Central memory CD4-positive, alpha-beta T cell (primary cell): ENCODE measurements around the gene SMAD6.

ENCODE experiments used
- DNase-seq: peaks from one replicate; pipeline ENCODE4 v3.0.0; 2022

Gene SMAD6

DNA sequence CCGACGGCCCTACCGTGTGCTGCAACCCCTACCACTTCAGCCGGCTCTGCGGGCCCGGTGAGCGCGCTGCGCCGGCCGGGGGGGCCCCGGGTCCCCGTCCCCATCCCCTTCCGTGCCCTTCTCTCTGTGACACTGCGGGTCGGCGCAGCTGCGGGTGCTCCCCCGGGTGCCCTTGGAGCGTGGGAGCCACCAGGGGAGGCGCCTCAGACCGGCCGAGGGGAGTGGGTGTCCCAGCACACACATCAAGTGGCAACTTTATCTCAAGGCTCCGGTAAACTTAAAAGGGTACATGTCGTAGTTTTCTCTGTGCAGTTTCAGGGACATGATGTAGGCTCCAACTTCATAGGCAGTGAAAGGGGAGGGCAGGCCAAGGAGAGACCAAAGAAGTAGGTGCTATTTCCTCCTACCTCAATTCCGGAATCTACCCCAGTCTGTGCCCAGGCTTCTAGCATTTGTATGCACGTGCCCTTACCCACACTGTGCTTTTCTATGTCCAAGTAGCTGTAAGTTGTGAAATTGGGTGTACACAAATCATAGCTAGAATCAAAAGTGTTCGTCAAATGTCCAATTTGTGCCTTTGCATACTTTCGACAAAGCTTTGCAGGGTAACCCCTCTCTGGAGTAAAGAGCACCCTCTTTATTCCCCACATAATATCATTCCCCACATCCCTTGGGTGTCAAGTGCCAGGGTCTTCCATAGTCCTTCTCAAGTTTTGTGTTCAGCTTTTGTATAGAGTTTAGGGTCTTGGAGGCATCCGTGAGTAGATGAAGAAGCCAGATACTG, 2.2 kb downstream of the SMAD6 start:
- no peak for DNase-seq

GRCh38 chr15:66704803-66705153, 2.7 kb downstream of the SMAD6 start:
- no peak for DNase-seq

DNA sequence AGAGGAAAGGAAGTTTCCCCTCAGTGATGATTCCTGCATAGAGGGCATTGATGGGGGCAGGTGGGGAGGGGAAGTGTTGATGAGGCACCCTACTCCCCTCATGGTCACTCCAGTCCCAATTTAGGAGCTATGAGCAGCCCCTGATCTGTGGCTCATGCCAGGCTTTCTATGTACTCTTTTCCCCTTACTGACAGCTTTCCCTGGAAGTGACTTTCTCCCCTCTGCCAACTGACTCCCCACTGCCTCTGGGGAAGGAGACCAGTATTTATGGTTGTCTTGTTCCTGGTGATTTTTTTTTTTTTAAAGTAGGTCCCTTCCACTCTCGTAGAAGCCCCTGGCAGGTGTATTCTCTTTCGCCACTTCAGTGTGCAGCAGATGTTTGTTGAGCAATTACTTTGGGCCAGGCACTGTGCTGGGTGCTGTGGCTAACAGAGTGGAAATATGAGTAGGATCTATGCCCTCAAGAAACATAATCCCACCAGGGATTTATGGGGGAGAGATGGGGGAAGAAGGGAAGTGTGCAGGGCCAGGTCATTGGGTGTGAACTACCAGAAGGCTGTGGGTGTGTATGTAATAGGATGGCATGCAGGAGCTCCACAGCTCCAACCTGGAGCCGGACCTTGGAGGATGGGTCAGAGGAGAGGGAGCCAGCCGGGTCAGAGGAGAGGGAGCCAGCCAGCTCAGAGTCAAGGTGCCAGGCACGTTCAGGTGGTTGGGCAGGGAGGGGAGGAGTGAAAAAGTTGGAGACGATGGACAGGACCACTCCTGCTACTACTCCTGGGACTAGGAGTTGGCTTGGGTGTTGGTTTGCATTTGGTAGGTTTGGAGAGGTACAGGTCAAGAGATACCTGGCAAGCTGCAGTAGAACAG, 3.5 kb downstream of the SMAD6 start:
- DNase-seq = no peak

DNA sequence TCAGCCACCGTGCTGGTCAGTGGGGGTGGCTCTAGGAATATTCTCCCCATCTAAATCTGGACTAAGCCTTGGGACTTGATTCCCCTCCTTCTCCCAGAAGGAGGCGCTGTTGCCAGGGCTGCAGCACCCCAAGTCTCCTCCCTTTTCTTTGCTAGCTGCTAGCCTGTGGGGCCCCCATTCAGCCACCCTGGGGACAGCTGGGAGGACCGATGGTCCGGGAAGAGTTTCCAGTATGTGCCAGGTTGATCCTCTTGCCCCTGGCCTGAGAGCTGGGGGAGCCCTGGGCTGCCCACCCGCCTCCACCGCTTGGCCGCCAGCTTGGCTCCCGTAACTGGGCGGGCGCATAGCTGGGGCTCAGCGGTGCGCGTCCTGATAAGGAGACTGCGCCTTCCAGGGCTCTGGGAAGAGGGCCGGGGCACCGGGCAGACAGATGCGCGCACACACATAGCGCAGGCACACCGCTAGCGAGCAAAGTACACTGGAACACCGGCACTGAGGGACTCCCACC, 4.2 kb downstream of the SMAD6 start:
- no peak for DNase-seq

DNA sequence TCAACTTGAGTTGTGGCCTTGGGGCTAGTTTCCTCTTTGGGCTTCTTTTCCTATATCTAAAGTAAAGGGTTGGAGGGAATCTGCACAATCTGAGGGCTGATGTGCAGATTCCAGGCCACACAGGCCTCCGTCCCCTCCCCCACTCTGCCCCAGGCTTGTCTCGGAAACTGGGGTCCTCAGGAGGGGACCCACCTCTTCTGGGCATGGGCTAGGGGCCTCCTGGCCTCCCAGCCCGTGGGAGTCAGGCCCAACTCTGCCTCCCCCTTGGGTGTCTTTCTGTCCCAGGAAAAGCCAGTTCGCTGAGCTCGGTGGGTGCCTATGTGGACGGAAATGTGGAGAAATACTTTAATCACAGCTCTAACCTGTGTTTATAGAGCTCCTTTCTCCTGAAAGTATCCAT, 4.8 kb downstream of the SMAD6 start:
- no peak for DNase-seq

GRCh38 chr15:66707310-66708082, 5.5 kb downstream of the SMAD6 start:
- no peak for DNase-seq

- DNase-seq = no peak
Observed at GRCh38 chr15:66708389-66708788, 6.4 kb downstream of the SMAD6 start.

- no peak for DNase-seq
Observed at GRCh38 chr15:66709884-66710283, 7.8 kb downstream of the SMAD6 start.

GRCh38 chr15:66711260-66711659, 9.2 kb downstream of the SMAD6 start:
- DNase-seq = no peak

GRCh38 chr15:66711862-66712261, 9.8 kb downstream of the SMAD6 start:
- no peak for DNase-seq

- no peak for DNase-seq
Observed at GRCh38 chr15:66713843-66714508, 11.9 kb downstream of the SMAD6 start.

DNA sequence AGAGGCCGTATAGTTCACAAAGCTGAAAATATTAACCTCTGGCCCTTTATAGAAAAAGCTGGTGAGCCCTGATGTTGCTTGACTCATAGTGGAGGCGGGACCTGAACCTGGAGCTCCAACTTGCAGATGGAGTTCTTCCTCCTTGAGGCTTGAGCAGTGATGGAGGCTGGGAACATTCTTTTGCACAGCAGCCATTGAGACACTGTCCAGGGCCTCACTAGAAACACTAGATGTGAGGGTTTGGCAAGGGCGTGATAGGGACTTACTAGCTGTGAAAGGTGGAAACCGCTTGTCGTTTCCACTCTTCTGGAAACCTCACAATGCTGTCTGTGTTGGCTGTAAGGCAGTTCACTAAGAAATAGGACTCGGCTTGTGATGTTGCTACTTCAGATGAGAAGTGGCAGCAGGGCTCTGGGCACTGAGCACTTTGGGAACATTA, 12.5 kb downstream of the SMAD6 start:
- DNase-seq = no peak

- no peak for DNase-seq
Observed at GRCh38 chr15:66715181-66715624, 13.2 kb downstream of the SMAD6 start.

DNA sequence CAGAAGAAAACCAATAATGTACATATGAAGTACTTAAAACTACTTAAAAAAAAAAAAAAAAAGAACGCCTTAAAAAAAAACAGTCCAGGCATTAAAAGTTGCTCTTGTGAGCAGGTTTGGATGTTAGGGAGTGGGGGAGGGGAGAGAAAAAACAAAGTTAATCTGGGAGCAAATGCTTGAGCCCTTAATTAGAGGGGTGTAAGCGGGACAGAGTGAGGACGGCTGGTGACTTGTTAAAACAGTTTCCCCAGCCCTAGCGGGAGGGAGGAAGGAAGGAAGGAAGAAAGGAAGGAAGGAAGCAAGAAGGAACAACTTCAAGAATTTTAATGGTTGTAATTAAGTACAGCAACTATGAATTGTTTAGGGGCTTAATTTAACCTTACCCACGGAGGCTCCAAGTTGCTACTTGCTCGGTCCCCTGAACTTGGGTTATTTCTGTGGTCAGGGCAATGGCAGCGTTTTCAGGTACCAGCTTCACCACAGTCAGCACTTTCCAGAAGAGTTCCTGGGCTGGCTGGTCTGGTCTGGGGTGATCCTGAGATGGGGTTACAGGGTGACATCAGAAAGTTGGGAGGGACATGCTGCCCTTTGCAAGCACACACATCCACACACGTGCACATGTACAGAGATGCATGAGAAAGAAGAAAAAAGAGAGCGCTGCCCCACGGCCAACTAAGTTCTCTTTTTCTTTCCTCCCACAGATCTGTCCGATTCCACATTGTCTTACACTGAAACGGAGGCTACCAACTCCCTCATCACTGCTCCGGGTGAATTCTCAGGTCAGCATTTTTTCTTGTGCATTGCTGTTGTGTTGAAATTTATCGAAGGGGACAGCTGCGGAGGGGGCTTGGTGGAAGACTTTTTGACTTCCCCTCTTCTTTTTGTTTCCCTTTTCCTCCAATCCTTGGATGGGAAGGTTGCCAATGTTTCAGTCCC, 14.0 kb downstream of the SMAD6 start:
- no peak for DNase-seq

- DNase-seq = no peak
Observed at GRCh38 chr15:66716656-66717020, 14.6 kb downstream of the SMAD6 start.

DNA sequence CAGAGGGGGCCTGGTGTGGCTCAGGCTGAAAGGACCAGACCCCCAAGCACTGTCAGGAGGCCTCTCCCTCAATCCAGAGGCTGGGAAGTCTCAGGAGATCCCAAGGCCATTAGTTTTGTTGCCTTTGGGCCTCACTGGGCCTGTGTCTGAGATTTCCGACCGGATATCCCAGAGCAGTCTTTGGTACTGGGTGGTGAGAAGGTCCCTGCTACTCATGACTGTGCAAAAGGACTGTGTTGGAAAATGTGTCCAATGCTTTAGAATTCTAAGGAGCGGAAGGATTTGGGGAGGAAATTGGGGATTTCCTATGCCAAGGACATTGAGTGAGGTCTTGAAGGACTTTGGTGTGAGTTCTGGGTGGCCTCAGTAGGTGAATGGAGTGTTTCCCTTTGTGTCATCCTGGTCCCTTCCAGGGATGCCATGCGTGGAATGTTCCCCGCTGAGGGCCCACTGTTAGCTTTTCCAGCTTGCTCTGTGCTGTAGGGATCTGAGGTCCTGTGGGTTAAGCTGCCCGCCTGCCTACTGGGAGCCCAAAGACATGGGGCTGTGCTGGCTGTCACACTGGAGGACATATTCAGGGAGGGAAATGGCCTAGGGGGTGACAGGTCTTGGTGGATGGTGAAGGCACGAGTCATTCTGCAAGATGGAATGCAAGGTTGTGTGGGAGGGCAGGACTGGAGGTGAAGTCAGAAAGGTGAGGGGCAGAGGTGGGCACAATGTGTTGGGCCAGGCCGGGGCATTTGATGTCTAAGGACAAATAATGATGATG, 16.4 kb downstream of the SMAD6 start:
- DNase-seq = no peak

GRCh38 chr15:66719471-66719870, 17.4 kb downstream of the SMAD6 start:
- no peak for DNase-seq

DNA sequence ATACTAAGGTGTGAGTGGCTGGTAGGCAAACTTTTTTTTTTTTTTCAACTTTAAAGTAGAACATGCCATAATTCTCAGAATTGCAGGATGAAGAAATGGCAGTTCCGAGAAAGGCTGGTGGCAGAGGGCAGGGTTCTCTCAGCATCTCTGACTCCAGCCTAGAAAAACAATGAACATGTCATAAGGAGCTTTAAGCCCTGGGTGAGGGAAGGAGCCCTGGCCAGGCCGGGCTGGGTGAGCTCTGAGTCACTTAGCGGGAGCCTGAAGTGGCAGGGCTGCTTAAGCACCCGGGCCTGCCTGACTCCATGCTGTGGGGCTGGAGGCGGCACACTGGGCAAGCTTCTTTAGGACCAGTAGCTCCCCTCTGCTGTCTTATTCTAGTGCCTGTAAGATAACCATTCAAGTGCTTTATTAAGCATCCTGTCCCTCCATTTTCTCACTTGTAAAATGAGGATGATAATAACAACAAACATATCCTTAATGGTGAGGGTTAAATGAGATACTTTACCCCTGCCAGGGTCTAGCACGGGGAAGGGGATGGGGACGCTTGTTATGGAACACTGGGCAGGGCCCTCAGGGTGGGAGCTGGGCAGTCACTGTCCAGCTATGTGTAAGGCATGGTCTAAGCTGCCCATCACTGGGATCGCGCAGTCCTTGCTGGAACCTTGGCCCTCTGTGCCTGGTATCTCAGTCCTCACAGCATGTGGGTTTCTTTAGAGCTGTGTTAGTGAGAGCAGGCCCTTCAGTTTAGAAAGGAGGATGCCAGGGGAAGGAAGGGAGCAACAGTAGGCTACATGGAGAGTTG, 18.4 kb downstream of the SMAD6 start:
- DNase-seq = no peak

DNA sequence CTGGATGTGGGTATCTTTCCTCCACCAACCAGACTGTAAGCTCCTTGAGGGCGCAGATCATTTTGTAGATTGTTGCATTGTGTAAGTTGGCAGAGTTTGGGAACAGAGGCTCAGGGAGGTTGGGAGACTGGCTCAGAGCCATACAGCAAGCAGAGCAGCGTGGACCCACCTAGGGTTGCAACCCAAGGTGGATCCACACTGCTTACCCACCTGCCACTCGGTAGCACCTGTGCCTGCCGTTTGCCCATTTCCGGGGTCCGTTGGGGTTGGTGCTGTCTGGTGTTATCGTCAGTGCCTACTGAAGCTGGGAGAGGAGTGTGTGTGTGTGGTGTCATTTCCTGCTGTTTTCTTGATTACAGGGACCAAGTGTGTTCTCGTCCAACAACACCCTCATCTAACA, 19.0 kb downstream of the SMAD6 start:
- no peak for DNase-seq

- no peak for DNase-seq
Observed at GRCh38 chr15:66721501-66721937, 19.5 kb downstream of the SMAD6 start.
